HG03097 (cell line): ENCODE data around the gene ALOX5AP.

Source experiments
- ATAC-seq: cut with Tn5 transposase; IDR thresholded peaks from one replicate; pipeline ENCODE4 v1.9.1; 2021; ENCODE audit not compliant: unreplicated experiment, low FRiP score

The ALOX5AP gene

GRCh38 chr13:30735025-30735871, at the start of gene ALOX5AP:
Gene ALOX5AP (plus strand): TSS chr13:30735543. CDS start chr13:30735606, 63 bp downstream.
- ATAC-seq: peak; percentile 55

- no peak for ATAC-seq
Observed at GRCh38 chr13:30685987-30686386, 49.4 kb upstream of the ALOX5AP start.

- ATAC-seq: no peak
Observed at GRCh38 chr13:30687601-30688000, 47.7 kb upstream of the ALOX5AP start.

- no peak for ATAC-seq
Observed at GRCh38 chr13:30689752-30690151, 45.6 kb upstream of the ALOX5AP start.

- ATAC-seq: peak; percentile 61
Observed at GRCh38 chr13:30690282-30691188, 44.8 kb upstream of the ALOX5AP start.

- no peak for ATAC-seq
Observed at GRCh38 chr13:30692113-30692512, 43.2 kb upstream of the ALOX5AP start.

- ATAC-seq: no peak
Observed at GRCh38 chr13:30696278-30697176, 38.8 kb upstream of the ALOX5AP start.

- no peak for ATAC-seq
Observed at GRCh38 chr13:30697177-30697953, 38.0 kb upstream of the ALOX5AP start.

- no peak for ATAC-seq
Observed at GRCh38 chr13:30697996-30698401, 37.3 kb upstream of the ALOX5AP start.

GRCh38 chr13:30698488-30699005, 36.8 kb upstream of the ALOX5AP start:
- ATAC-seq: no peak

GRCh38 chr13:30700364-30700763, 35.0 kb upstream of the ALOX5AP start:
- ATAC-seq: no peak

GRCh38 chr13:30702006-30702405, 33.3 kb upstream of the ALOX5AP start:
- ATAC-seq: no peak

- no peak for ATAC-seq
Observed at GRCh38 chr13:30704596-30704995, 30.7 kb upstream of the ALOX5AP start.

GRCh38 chr13:30705680-30706079, 29.7 kb upstream of the ALOX5AP start:
- ATAC-seq: no peak

- no peak for ATAC-seq
Observed at GRCh38 chr13:30708541-30708940, 26.8 kb upstream of the ALOX5AP start.

GRCh38 chr13:30710442-30710841, 24.9 kb upstream of the ALOX5AP start:
- ATAC-seq: no peak

- ATAC-seq: no peak
Observed at GRCh38 chr13:30711375-30711774, 24.0 kb upstream of the ALOX5AP start.

GRCh38 chr13:30711837-30712236, 23.5 kb upstream of the ALOX5AP start:
- ATAC-seq: no peak
